Aorta (tissue), 5 donors: ENCODE data around the gene CCDC167. TPM values are rescaled to one million over a fixed set of nuclear protein-coding genes. Genes with fewer than 3 reads are reported as not detected.
"Not testable (repeated sequence)": the region's sequence is repeated elsewhere in the genome, so short reads cannot be mapped to it uniquely, and the experiment has no call there.

Experiments used
- ATAC-seq: fragments of 200-7000 bp; cut with Tn5 transposase; one replicate; pipeline ENCODE4 v1.9.1; 2022; ENCODE audit warnings: moderate library complexity; ENCODE audit not compliant: low FRiP score
- DNase-seq, 2 donors: peaks; one replicate each; pipeline ENCODE4 v3.0.0-alpha.2; 2020
- H3K27ac ChIP-seq, 2 donors: one replicate each; pipeline ENCODE4 v1.5.1; 2013; ENCODE audit warnings: low read length in 2 of 2, mild to moderate bottlenecking in 2 of 2, moderate library complexity in 2 of 2, control low read depth in 1 of 2, inconsistent platforms in 1 of 2, low read depth in 1 of 2
- H3K27me3 ChIP-seq, 2 donors: one replicate each; pipeline ENCODE4 v1.6.1; 2013; ENCODE audit warnings: control low read depth in 1 of 2, low read length in 1 of 2, mild to moderate bottlenecking in 1 of 2, moderate library complexity in 1 of 2; ENCODE audit not compliant: insufficient read depth in 2 of 2, control insufficient read depth in 1 of 2
- H3K36me3 ChIP-seq, 2 donors: one replicate each; pipeline ENCODE4 v1.6.1; 2013; ENCODE audit warnings: control low read depth in 1 of 2, low read length in 1 of 2, mild to moderate bottlenecking in 1 of 2; ENCODE audit not compliant: insufficient read depth in 2 of 2, control insufficient read depth in 1 of 2
- H3K4me1 ChIP-seq, 2 donors: one replicate each; pipeline ENCODE4 v1.6.1; 2013; ENCODE audit warnings: low read length in 2 of 2, control low read depth in 1 of 2, mild to moderate bottlenecking in 1 of 2, moderate library complexity in 1 of 2; ENCODE audit not compliant: insufficient read depth in 2 of 2, control insufficient read depth in 1 of 2
- H3K4me3 ChIP-seq, 2 donors: one replicate each; pipeline ENCODE4 v1.5.1; 2013; ENCODE audit warnings: low read length in 2 of 2, control low read depth in 1 of 2, mild to moderate bottlenecking in 1 of 2
- H3K9me3 ChIP-seq: one replicate; pipeline ENCODE4 v1.6.1; 2013; ENCODE audit warnings: mild to moderate bottlenecking, low read length; ENCODE audit not compliant: control insufficient read depth
- WGBS, 2 donors: extraction: QIAGEN DNeasy Blood & Tissue Kit; methylation state at CpG; one replicate each; pipeline ENCODE4 v1.1.7; 2013; 5-methylcytosine and 5-hydroxymethylcytosine counted together
- intact Hi-C, 2 donors: fragments of 100-400 bp; cut with DNase I; formaldehyde crosslinking; loops; one replicate each; pipeline versions ENCODE4 v1.14.2 to v1.15.0; 2022
- polyA plus RNA-seq, 2 donors: library from polyadenylated mRNA; stranded (reverse); fragments of 200-250 nt; gene quantifications; one replicate each; pipeline ENCODE4 v1.2.3, GENCODE V29; 2013
- total RNA-seq, 2 donors: library from RNA; stranded (reverse); fragmentation: NEBNext Ultra II Directional; extraction: Animal tissue kit (Norgen Biotek cat#: 25700); gene quantifications; one replicate each; pipeline ENCODE4 v1.2.1, GENCODE V29; 2021
- donor health status: healthy with polysubstance abuse.
- donor health status: Bipolar disorder and iron deficiency.
- donor health status: DM: no; HTN: no; CAD: no.
- donor health status: DM: no; HTN: no; CAD: no.
- donor health status: DM: yes; HTN: yes; CAD: no.

The CCDC167 gene
- total and polyA plus RNA-seq, 4 donors = 11.5 to 34.1 (median 14.8) TPM

DNA sequence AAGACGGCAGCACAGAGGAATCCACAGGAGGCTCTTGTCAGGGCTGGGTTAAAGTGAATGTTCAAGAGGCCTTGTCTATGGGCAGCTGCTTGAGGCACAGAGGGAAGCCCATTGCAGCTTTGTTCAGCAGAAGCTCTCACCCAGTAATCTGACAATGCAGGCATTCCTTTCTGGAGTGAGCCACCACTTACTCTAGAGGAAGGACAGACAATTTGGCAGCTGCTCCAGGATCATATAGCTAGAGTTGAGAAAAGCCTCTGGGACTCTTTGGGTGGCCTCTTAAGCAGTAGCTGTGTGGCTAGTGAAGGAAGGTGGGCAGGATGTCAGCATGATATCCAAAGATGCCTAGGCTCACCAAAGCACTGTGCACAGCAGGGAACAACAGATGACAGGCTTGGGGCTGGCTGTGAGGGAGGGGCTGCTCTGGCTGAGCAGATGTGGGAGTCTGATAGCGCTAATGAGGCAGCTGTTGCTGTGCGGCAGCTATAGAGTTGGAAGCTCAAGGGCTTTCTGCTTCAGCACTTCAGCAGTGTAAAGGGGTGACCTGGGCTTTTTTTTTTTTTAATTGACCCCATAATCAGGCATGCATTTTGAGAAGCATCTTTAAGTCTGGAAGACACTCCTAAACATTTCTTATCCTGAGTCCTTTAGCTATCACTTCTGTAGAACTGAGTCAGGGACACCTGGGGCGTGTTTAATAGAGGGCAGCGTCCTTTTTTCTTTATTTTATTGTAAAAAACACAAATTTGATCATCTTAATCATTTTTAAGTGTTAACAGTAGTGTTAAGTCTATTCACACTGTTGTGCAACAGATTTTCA, 39.5 kb downstream of the CCDC167 start:
- DNase-seq (no peak), ATAC-seq (no peak)
- intact Hi-C loops = no loop called here
- Histone ChIP-seq H3K4me1 (no peaks in the 10 kb centered on the region), H3K4me3 (no peak overlapping the region), H3K27ac (no peak overlapping the region), H3K9me3 (no peaks in the 10 kb centered on the region), H3K27me3 (no peaks in the 10 kb centered on the region), H3K36me3 (peaks cover 18 to 26% of the 10 kb centered on the region in 2 donors)
- 89 to 91% methylated on average over 5 of the region's 5 CpGs for WGBS, 2 donors

DNA sequence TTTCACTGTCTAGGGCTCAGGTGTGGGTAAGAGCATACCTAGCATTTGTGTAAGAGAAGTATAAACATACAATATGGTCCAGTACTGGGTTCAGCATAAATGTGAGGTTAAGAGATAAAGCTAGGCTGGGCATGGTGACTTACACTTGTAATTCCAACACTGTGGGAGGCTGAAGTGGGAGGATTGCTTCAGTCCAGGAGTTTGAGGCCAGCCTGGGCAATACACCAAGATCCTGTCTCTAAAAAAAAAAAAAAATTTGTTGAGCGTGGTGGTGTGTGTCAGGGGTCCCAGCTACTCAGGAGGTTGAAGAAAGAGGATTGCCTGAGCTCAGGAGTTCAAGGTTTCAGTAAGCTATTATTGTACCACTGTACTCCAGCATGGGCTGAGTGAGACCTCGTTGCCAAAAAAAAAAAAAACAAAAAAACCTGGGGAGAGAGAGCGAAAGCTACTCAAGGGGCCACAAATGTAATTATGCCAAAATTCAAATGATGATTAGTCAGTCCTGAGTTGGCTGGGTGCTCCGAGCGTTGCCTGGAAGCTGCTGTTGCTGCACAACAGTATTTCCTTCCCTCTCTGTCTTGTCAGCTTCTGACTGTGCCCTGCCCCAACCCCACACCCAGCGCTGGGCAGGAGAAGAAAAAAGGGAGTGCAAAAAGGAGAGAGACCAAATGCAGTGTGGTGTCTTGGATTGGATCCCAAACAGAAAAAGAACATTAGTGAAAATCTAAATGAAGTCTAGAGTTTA, 42.7 kb downstream of the CCDC167 start:
- H3K27ac ChIP-seq = no peak overlapping the region
- H3K9me3 ChIP-seq = no peaks in the 10 kb centered on the region
- no peak overlapping the region for H3K4me3 ChIP-seq
- intact Hi-C loops = no loop called here
- DNase-seq = peak in 1 of 2 donors; percentile 66
- peaks cover 22 to 25% of the 10 kb centered on the region in 2 donors for H3K36me3 ChIP-seq
- H3K27me3 ChIP-seq = no peaks in the 10 kb centered on the region
- ATAC-seq = no peak
- H3K4me1 ChIP-seq = no peaks in the 10 kb centered on the region
- 31 to 32% methylated on average over 6 of the region's 6 CpGs for WGBS, 2 donors

DNA sequence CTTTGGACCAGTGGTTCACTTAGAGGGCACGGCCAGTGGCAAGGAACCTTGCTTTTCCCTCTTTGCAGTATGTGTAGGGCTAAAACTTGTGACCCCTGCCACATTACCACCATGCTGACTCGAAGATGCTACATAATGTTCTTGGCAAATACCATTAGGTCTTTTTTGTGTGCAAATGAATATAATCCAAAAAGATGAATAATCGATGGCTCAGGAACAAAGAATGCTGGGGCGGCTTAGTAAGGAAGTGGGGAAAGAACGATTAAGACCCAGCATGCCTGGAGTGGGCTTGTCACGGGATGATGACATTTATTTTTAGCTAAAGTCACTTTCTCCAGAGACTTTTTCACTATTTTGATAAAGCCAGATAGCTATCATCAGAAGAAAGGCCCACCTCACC, 43.6 kb downstream of the CCDC167 start:
- intact Hi-C loops = no loop called here
- DNase-seq (no peak), ATAC-seq (no peak)
- H3K4me3 ChIP-seq = no peak overlapping the region
- no peaks in the 10 kb centered on the region for H3K27me3 ChIP-seq
- H3K27ac ChIP-seq = no peak overlapping the region
- peaks cover 22 to 23% of the 10 kb centered on the region in 2 donors for H3K36me3 ChIP-seq
- no peaks in the 10 kb centered on the region for H3K4me1 ChIP-seq
- no peaks in the 10 kb centered on the region for H3K9me3 ChIP-seq
- WGBS, 2 donors = 70 to 71% methylated on average over 6 of the region's 6 CpGs

DNA sequence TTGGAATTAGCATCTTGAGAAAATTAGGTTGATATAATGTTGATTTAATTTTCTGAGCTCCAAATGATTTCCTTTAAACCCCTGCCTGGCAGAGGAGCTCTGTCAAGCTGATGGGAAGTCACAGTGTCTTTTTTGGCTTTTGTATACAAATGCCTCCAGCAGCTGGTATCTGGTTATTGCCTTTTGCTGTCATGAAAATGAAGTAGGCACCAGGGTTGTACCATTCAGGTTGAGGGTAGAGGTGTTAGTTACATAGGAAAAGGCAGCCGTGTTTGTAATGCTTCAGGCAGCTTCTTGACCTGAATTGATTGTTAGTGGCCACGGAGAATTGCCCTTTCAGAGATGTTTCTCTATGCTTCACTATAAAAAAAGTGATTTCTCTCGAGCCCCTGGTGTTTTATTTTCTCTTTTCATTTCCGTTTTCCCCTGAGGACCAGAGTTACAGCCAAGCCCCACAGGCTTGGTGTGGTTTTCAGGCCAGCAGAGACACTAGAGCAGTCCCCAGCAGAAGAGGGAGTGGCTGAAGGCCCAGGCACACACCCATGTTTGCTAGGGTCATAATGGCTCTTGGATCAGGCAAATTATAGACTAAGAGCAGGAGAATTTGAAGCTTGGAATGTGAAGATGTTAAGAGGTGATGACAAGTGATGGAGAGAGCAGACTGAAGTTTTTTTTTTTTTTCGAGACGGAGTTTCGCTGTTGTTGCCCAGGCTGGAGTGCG, 45.1 kb downstream of the CCDC167 start:
- no peaks in the 10 kb centered on the region for H3K27me3 ChIP-seq
- no peak overlapping the region for H3K27ac ChIP-seq
- no peak overlapping the region for H3K4me3 ChIP-seq
- ATAC-seq (no peak), DNase-seq (no peak)
- no peaks in the 10 kb centered on the region for H3K9me3 ChIP-seq
- no peaks in the 10 kb centered on the region for H3K4me1 ChIP-seq
- H3K36me3 ChIP-seq = peaks cover 15 to 23% of the 10 kb centered on the region in 2 donors
- intact Hi-C loops = no loop called here
- 77 to 84% methylated on average over 8 of the region's 8 CpGs for WGBS, 2 donors

DNA sequence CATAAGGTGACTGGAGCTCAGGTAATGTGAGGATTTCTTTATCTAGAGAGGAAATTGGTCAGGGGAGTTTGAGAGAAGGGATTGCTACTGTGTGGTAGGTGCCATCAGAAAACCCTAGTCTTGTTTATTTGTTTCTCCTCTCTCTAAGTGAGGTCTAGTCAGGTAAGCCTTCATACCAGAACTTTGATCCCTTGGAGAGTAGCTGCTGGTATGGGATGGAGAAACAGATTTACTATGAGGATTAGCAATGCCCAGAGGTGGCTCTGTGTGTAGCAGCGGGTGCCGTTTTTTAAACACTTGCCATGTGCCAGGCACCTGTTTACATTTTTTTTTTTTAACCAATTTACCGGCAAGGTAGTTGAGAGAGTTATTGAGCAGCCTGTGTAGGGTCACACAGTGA, 47.2 kb downstream of the CCDC167 start:
- 84 to 86% methylated on average over 3 of the region's 3 CpGs for WGBS, 2 donors
- intact Hi-C loops = no loop called here

DNA sequence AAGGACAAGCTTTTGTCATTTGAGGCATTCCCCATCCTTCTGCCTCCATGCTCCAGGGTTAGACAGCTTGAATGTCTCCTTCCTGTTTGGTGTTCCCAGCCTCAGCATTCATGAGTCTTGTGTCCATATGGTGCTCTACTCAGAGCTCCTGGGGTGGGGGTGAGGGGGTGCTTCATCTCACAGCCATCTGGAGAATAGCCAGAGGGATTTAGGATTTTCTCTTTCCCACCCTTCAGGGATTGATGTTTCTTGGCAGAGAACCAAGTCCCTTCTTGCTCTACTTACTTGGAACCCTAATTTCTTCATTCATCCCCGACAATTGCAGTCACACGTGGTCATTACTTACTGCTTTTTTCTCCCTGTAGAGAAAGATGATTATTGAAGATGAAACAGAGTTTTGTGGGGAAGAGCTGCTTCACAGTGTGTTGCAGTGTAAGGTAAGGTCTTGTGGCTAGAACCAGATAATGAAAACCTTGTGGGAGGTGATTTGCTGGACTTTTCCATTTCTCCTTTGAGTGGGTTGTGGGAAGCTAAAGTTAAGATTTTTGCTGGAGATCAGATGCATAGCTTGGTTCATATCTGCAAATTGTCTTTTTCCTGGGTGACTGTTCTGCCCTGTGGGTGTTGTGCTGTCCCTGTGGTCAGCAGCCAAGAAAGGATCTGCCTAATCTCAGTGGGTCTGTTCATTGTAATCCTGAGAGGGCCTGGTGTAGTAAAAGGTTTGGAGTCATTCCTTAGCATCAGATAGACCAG, 48.1 kb downstream of the CCDC167 start:
- Histone ChIP-seq H3K36me3 (peaks cover 11 to 15% of the 10 kb centered on the region in 2 donors), H3K4me1 (no peaks in the 10 kb centered on the region), H3K9me3 (no peaks in the 10 kb centered on the region), H3K27ac (no peak overlapping the region), H3K4me3 (no peak overlapping the region), H3K27me3 (no peaks in the 10 kb centered on the region)
- ATAC-seq = no peak
- no peak for DNase-seq
- intact Hi-C loops = no loop called here
- WGBS, 2 donors = 71 to 76% methylated on average over 2 of the region's 2 CpGs

More for the DNA sequence above, 47.2 kb downstream of the CCDC167 start:
- Histone ChIP-seq H3K36me3 (peaks cover 11 to 14% of the 10 kb centered on the region in 2 donors), H3K4me3 (no peak overlapping the region), H3K27me3 (no peaks in the 10 kb centered on the region), H3K27ac (no peak overlapping the region), H3K4me1 (no peaks in the 10 kb centered on the region), H3K9me3 (no peaks in the 10 kb centered on the region)
- no peak for DNase-seq
- no peak for ATAC-seq

DNA sequence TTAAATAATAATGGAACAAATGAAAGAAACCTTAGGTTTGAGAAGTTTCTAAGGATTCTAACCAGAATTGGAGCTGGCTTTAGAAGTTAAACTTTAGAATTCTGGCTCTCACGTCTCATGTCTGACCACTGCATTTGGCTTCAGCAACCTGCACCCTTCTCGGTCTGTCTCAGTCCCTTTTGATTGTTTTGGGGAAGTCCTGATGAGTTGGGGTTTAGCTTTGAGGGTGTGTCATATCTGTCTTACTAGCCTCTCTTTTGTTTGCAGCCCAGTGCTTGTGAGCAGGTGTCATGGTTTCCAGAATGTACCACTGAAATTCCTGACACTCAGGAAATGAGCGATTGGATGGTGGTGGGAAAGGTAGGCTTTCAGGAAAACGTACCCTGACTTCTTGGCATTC, 49.7 kb downstream of the CCDC167 start:
- DNase-seq (no peak), ATAC-seq (no peak)
- WGBS, 2 donors = 80 to 84% methylated on average over 4 of the region's 4 CpGs
- H3K36me3 ChIP-seq = peaks cover 14 to 15% of the 10 kb centered on the region in 2 donors
- intact Hi-C loops = no loop called here
- H3K27ac ChIP-seq = no peak overlapping the region
- no peaks in the 10 kb centered on the region for H3K4me1 ChIP-seq
- H3K9me3 ChIP-seq = no peaks in the 10 kb centered on the region
- H3K4me3 ChIP-seq = no peak overlapping the region
- no peaks in the 10 kb centered on the region for H3K27me3 ChIP-seq

DNA sequence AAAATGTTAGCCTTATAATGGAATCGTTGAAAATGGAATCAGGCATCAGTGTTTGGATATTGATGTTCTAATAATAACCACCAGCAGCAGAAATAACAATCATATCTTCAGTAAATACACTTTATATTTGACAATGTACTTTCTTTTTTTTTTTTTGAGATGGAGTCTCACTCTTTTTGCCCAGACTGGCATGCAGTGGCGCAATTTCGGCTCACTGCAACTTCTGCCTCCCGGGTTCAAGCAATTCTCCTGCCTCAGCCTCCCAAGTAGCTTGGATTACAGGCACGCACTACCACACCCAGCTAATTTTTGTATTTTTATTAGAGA, 56.5 kb downstream of the CCDC167 start:
- 8 to 19% methylated on average over 5 of the region's 5 CpGs for WGBS, 2 donors
- H3K27me3 ChIP-seq, H3K4me1 ChIP-seq, DNase-seq, H3K36me3 ChIP-seq, H3K27ac ChIP-seq, ATAC-seq, intact Hi-C loops, H3K9me3 ChIP-seq: not testable (repeated sequence)
- H3K4me3 ChIP-seq = peak overlapping the region in 1 of 2 donors; percentile 48
